Vagina (tissue), 2 donors: ENCODE data around the gene APLP2. TPM values are rescaled to one million over a fixed set of nuclear protein-coding genes. Genes with fewer than 3 reads are reported as not detected.

ENCODE experiments used
- DNase-seq, 2 donors: peaks; one replicate each; pipeline ENCODE4 v3.0.0-alpha.2; 2017; ENCODE audit errors: extremely low spot score in 2 of 2
- H3K27ac ChIP-seq: fragments of 200-600 bp; sonication (generic); one replicate; pipeline ENCODE4 v1.5.1; 2019
- H3K27me3 ChIP-seq: fragments of 200-600 bp; sonication (generic); one replicate; pipeline ENCODE4 v1.5.1; 2019
- H3K36me3 ChIP-seq, 2 donors: fragments of 200-600 bp; sonication (generic); one replicate each; pipeline ENCODE4 v1.5.1; 2017 to 2019
- H3K4me1 ChIP-seq: fragments of 200-600 bp; sonication (generic); one replicate; pipeline ENCODE4 v1.5.1; 2019
- H3K4me3 ChIP-seq, 2 donors: fragments of 200-600 bp; sonication (generic); 1 replicate in 1 of 2; 2 replicates in 1 of 2; pipeline ENCODE4 v1.5.1; 2016 to 2019
- H3K9me3 ChIP-seq: fragments of 200-600 bp; sonication (generic); one replicate; pipeline ENCODE4 v1.5.1; 2019
- POLR2A ChIP-seq, 2 donors: fragments of 450-650 bp; IDR thresholded peaks; one replicate each; pipeline ENCODE4 v1.6.1; 2017; ENCODE audit warnings: antibody characterized with exemption in 2 of 2, mild to moderate bottlenecking in 2 of 2, moderate library complexity in 2 of 2
- POLR2AphosphoS5 ChIP-seq, 2 donors: sonication (generic); formaldehyde crosslinking; IDR thresholded peaks; one replicate each; pipeline ENCODE4 v1.9.0; 2017; ENCODE audit warnings: antibody characterized with exemption in 2 of 2, mild to moderate bottlenecking in 2 of 2, low read depth in 1 of 2; ENCODE audit not compliant: insufficient read depth in 1 of 2
- intact Hi-C: fragments of 100-400 bp; cut with DNase I; formaldehyde crosslinking; loops from one replicate; pipeline ENCODE4 v1.15.1; 2023
- total RNA-seq: library from RNA; depleted of rRNA; stranded (reverse); fragments of >200 nt; gene quantifications from one replicate; pipeline ENCODE4 v1.2.3, GENCODE V29; 2016
- TF ChIP-seq, protein P1 (sequence below), 3 experiments: fragments of 450-650 bp in 2 of 3; fragments of 200-600 bp in 1 of 3; sonication (generic) in 1 of 3; IDR thresholded peaks; one replicate each; pipeline ENCODE4 v1.5.1; 2017 to 2019; ENCODE audit warnings: antibody characterized with exemption in 3 of 3, mild to moderate bottlenecking in 2 of 3, moderate library complexity in 2 of 3

Gene APLP2
- total RNA-seq, 1 donor from 2014 or later: 234 TPM

DNA sequence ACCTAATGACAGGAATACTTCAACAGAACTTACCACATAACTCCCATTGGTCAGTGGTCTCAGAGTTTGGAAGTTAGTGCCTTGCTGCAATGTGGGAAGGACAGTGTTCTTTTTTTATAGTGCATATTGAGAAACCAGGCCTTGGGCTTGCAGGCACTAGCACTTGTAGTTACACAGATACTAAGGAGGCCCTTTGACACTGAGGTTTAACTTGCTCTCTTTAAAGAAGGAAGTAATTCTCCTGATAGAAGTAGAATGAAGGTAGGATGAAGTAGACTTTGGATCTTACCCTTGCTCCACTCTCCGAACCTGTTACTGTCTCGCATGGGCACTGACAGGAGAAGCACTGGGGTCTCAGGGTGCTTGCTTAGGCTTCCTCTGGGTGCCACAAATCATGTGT, 58.9 kb downstream of the APLP2 start:
- H3K36me3 ChIP-seq: peaks cover 0 to 44% of the 10 kb centered on the region in 2 donors
- peaks cover 14% of the 10 kb centered on the region for H3K4me1 ChIP-seq
- no peaks in the 10 kb centered on the region for H3K27me3 ChIP-seq
- H3K4me3 ChIP-seq: no peak overlapping the region
- DNase-seq: no peak
- H3K9me3 ChIP-seq: no peaks in the 10 kb centered on the region
- intact Hi-C loops: no loop called here
- no peak for TF ChIP-seq POLR2AphosphoS5 (IDR thresholded peaks at IDR 0.05; ENCODE audit: insufficient read depth in 1 of 2, low read depth in 1 of 2)
- no peak for TF ChIP-seq POLR2A (IDR thresholded peaks at IDR 0.05)
- TF ChIP-seq, protein P1, sequence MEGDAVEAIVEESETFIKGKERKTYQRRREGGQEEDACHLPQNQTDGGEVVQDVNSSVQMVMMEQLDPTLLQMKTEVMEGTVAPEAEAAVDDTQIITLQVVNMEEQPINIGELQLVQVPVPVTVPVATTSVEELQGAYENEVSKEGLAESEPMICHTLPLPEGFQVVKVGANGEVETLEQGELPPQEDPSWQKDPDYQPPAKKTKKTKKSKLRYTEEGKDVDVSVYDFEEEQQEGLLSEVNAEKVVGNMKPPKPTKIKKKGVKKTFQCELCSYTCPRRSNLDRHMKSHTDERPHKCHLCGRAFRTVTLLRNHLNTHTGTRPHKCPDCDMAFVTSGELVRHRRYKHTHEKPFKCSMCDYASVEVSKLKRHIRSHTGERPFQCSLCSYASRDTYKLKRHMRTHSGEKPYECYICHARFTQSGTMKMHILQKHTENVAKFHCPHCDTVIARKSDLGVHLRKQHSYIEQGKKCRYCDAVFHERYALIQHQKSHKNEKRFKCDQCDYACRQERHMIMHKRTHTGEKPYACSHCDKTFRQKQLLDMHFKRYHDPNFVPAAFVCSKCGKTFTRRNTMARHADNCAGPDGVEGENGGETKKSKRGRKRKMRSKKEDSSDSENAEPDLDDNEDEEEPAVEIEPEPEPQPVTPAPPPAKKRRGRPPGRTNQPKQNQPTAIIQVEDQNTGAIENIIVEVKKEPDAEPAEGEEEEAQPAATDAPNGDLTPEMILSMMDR (IDR thresholded peaks at IDR 0.05): no peak
- H3K27ac ChIP-seq: no peak overlapping the region

DNA sequence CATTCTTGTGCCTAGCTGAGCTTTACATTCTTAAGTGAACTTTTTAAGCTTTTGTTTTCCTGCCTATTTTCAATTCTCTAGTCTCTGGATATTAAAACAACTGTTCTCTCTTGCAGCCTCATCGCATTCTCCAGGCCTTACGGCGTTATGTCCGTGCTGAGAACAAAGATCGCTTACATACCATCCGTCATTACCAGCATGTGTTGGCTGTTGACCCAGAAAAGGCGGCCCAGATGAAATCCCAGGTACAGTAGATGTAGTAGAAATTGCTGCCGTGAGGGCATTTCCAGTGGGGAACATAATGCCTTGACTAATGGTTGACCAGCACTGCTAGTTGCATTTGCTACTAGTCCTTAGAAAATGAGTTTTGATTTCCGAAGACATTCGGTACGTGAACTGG, 60.2 kb downstream of the APLP2 start:
- intact Hi-C loops: loop anchor here (5.0 kb wide), 1 partner anchor 208 kb away; no protein-coding TSS in a partner anchor
- Histone ChIP-seq H3K27ac (no peak overlapping the region), H3K9me3 (no peaks in the 10 kb centered on the region), H3K27me3 (no peaks in the 10 kb centered on the region), H3K36me3 (peaks cover 0 to 52% of the 10 kb centered on the region in 2 donors), H3K4me3 (no peak overlapping the region), H3K4me1 (peaks cover under 1% of the 10 kb centered on the region)
- no peak for DNase-seq
- TF ChIP-seq POLR2AphosphoS5 (IDR thresholded peaks at IDR 0.05; ENCODE audit: insufficient read depth in 1 of 2, low read depth in 1 of 2) (no peak), POLR2A (IDR thresholded peaks at IDR 0.05) (no peak)
- TF ChIP-seq, protein P1 (IDR thresholded peaks at IDR 0.05): no peak

DNA sequence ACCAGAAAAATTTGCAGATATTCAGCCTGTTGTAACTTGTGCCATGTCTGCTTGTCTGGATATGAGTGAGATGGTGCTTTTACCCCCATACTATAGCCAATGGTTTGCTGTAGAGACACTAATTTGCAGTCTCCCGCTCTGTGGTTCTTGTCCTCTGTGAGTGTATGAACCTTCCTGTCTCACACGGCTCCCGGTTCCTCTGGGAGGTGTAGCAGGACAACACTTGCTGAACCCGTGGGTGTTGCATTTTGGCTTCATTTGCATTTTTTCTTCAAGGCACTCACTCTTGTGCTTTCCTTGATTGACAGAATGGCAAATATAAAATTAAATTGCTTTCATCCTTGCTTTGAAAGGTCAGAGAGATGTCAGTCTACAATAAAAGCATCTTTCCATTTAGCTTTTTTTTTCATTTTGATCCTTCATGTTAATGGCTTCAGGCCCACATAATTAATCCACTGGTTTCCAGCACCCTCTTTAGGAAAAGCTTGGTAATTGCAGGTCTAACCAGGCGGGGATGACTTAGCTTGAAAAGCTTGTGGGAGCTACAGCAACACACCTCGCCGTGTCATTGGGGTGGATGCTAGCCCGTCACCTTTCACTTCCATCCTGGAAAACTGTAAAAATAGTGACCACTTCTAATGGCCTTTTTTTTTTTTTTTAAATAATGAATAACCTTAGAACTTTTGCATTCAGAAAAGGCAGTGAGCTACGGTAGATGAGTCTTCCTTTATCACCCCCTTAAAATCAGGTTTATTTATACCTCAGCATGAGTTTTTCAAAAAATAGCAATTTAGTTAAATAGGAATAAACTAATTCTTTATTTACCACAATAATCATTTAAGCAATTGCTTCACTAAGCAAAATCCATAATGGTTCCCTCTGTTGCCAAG, 62.5 kb downstream of the APLP2 start:
- DNase-seq: no peak

DNA sequence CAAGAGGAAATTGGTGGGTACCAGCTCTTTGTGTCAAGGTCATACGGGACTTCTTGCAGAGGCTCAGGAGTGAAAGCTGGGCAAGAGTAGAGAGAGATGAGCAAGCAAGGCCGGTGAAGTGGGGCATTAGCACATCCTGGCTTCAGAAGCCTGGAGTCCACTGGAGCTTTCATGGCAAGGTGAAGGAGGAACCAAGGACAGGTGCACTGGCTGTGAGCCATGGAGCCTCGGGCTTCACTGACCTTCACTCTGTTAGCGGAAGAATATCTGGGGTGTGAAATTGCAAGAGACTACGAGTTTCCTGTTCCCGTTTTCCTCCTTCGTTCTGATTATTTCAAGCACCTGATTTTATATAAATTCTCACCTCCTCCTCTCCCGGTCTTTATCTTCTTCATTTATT, 64.0 kb downstream of the APLP2 start:
- no peak for DNase-seq
- TF ChIP-seq POLR2A (IDR thresholded peaks at IDR 0.05): no peak
- no peak for TF ChIP-seq POLR2AphosphoS5 (IDR thresholded peaks at IDR 0.05; ENCODE audit: insufficient read depth in 1 of 2, low read depth in 1 of 2)
- TF ChIP-seq, protein P1 (IDR thresholded peaks at IDR 0.05): no peak
- Histone ChIP-seq H3K9me3 (no peaks in the 10 kb centered on the region), H3K4me1 (no peaks in the 10 kb centered on the region), H3K27ac (no peak overlapping the region), H3K36me3 (peaks cover 0 to 62% of the 10 kb centered on the region in 2 donors), H3K27me3 (no peaks in the 10 kb centered on the region), H3K4me3 (no peak overlapping the region)
- intact Hi-C loops: loop anchor here (5.0 kb wide), 1 partner anchor 211 kb away; no protein-coding TSS in a partner anchor

More for the DNA sequence above, 62.5 kb downstream of the APLP2 start:
- intact Hi-C loops: loop anchor here (5.0 kb wide), 1 partner anchor 210 kb away; no protein-coding TSS in a partner anchor
- H3K27ac ChIP-seq: no peak overlapping the region
- no peaks in the 10 kb centered on the region for H3K27me3 ChIP-seq
- no peaks in the 10 kb centered on the region for H3K4me1 ChIP-seq
- H3K9me3 ChIP-seq: no peaks in the 10 kb centered on the region
- TF ChIP-seq POLR2AphosphoS5 (IDR thresholded peaks at IDR 0.05; ENCODE audit: insufficient read depth in 1 of 2, low read depth in 1 of 2) (peak in 1 of 2 donors; percentile 41), POLR2A (IDR thresholded peaks at IDR 0.05) (no peak)
- TF ChIP-seq, protein P1 (IDR thresholded peaks at IDR 0.05): peak; percentile 34 to 85 (median 76)
- peaks cover 0 to 68% of the 10 kb centered on the region in 2 donors for H3K36me3 ChIP-seq
- H3K4me3 ChIP-seq: no peak overlapping the region

DNA sequence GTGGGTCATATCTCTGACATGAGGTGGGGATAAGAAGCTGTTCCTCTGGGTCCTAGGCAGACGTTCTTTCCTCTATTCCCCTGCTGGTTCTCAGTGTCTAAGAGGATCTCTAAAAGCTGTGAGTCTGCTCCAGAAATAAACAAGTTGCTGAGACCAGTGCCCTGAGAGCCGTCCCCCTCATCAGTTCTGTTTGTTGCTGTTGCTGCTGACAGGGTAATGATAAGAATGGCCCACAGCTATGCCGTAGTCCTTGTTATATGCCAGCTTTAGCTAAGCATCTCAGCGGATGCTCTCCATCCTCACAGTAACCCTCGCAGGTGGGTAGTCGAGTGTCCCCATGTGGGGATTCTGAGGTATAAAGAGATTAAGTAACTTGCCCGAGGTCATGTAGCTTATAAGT, 66.4 kb downstream of the APLP2 start:
- intact Hi-C loops: no loop called here
- no peaks in the 10 kb centered on the region for H3K9me3 ChIP-seq
- H3K4me1 ChIP-seq: no peaks in the 10 kb centered on the region
- peaks cover 0 to 49% of the 10 kb centered on the region in 2 donors for H3K36me3 ChIP-seq
- DNase-seq: no peak
- TF ChIP-seq, protein P1 (IDR thresholded peaks at IDR 0.05): no peak
- TF ChIP-seq POLR2A (IDR thresholded peaks at IDR 0.05): no peak
- TF ChIP-seq POLR2AphosphoS5 (IDR thresholded peaks at IDR 0.05; ENCODE audit: insufficient read depth in 1 of 2, low read depth in 1 of 2): no peak
- H3K27me3 ChIP-seq: no peaks in the 10 kb centered on the region
- H3K27ac ChIP-seq: no peak overlapping the region
- no peak overlapping the region for H3K4me3 ChIP-seq
